GM19328 (cell line): Measurements from ENCODE around the gene POLR1B.
"Not testable (repeated sequence)": the region's sequence is repeated elsewhere in the genome, so short reads cannot be mapped to it uniquely, and the experiment has no call there.

Source experiments
- ATAC-seq: cut with Tn5 transposase; IDR thresholded peaks from one replicate; pipeline ENCODE4 v1.9.1; 2021; ENCODE audit warnings: mild to moderate bottlenecking, moderate library complexity; ENCODE audit not compliant: unreplicated experiment

POLR1B gene

DNA sequence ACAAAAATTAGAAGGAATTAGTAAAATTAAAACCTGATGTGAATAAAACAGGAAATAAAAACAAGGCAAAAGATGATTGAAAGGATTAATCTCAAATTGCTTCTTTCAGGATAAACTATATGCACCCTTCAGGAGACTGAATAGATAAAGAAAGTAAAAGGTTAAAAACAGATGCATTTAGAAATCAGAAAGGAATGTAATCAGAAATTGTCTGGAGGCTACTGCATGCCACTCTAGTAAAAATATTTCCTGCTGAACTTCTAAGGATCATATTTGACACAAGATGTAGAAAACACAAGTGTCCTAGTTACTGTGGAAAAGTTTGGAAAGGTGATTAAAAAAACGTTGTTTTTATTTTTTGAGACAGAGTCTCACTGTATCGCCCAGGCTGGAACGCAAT, 58.4 kb downstream of the POLR1B start:
- no peak for ATAC-seq

DNA sequence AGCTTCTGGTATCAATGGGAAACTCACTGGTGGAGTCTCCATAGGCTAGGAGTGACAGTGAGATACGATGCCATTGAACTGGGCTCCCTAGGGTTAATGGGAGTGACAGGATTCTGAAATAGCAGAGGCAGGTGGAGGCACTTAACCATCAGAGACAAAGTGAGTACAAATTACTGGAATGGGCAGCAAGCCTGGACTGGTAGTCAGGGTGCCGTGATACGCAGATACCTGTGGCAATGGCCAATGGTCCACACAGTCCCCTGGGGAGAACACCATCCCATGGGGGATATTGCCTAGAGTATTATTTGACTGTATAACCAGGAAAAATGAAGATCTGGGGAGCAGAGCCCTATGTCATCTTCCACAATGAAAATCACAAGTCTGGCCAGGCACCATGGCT, 59.5 kb downstream of the POLR1B start:
- no peak for ATAC-seq

- no peak for ATAC-seq
Observed at GRCh38 chr2:112602917-112603316, 60.7 kb downstream of the POLR1B start.

- no peak for ATAC-seq
Observed at GRCh38 chr2:112603731-112604130, 61.5 kb downstream of the POLR1B start.

DNA sequence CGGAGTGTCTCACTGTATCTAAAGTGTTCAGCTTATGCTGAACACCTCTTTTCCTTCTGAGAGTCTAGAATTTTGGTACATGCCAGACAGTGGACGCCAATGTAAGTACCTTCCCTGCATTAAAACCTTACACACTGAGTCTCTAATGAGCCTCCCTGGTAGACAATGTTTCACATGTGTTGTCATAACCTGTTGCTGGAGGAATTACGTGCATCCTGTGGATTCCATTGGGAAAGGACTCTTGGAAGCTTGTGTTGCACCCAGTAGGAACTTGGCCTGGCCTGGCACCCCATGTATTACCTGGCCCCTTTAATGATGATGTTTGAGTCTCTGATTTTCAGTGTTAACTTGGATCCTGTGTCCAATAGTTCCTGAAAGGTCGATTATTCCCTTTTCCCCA, 62.7 kb downstream of the POLR1B start:
- no peak for ATAC-seq

DNA sequence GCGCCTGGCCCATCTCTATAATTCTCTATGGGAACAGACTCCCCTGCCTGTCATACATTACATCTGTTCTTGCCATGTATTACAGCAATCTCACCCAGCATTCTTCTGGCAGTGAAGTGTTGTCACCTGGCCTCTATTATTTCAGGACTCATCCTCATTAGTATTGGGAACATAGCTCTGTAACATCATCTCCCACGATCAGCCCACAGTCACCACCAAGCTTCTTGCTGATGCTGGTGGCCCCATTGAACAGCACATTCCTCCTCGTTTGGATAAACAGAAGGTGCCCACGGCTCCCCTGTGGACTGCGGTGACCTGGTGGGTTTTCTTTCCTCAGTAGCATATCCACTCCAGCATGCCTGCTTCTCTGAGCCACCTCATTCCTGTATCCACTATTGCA, 63.7 kb downstream of the POLR1B start:
- ATAC-seq: no peak

DNA sequence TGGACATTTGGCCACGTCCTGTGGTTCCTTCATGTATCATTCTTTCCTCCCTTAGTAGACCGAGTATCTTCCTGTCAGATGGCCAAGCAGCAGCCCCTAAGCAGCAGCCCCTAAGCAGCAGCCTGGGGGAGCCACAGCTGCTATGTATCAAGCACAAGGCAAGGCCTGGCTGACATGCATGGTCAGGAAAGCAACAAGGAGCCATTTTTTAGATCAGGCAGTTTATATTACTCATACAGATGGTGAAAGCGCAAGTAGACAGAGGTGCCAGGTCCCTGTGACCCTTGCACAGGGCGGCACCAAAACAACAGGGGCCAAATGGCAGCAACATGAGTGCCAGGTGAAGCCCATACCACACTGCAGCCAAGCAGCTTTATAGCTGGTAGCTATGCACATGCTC, 64.3 kb downstream of the POLR1B start:
- ATAC-seq: no peak

DNA sequence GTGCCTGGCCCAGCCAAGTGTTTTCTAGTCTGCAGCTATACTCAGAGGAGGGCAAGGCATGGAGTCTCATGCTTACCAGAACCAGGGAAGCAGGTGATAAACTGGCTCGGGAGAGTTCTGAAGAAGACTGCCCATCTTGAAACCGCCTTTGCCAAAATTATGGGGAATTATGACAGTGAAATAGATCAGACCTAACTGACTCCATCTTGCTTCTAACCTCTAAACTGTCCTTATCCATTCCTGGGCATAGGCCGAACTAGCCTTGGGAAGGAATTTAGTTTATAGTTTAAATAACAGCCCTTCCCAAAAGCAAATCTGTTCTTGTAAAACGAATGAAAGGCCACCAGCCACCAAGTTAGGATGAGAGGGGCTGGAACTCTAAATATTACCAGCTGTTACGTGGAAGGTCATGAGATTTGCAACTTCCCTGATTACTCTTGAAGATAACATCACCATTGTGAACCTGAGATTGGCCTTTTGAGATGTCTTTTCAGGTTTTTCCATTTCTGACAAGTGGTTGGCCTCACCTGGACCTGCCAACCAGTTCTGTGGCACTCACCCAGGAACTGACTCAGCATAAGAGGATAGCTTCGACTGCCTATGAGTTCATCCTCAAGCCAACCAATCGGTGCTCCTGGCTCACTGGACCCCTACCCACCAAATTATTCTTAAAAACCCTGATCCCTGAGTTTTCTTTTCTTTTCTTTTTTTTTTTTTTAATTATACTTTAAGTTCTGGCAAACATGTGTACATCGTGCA, 65.6 kb downstream of the POLR1B start:
- no peak for ATAC-seq

DNA sequence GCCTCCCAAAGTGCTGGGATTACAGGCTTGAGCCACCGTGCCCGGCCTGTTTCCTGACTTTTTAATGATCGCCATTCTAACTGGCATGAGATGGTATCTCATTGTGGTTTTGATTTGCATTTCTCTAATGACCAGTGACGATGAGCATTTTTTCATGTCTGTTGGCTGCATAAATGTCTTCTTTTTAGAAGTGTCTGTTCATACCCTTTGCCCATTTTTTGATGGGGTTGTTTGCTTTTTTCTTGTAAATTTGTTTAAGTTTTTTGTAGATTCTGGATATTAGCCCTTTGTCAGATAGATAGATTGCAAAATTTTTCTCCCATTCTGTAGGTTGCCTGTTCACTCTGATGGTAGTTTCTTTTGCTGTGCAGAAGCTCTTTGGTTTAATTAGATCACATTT, 67.1 kb downstream of the POLR1B start:
- not testable (repeated sequence) for ATAC-seq

DNA sequence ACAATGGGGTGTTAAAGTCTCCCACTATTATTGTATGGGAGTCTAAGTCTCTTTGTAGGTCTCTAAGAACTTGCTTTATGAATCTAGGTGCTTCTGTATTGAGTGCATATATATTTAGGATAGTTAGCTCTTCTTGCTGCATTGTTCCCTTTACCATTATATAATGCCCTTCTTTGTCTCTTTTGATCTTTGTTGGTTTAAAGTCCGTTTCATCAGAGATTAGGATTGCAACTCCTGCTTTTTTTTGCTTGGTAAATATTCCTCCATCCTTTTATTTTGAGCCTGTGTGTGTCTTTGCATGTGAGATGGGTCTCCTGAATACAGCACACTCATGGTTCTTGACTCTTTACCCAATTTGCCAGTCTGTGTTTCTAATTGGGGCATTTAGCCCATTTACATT, 70.0 kb downstream of the POLR1B start:
- ATAC-seq: not testable (repeated sequence)

- ATAC-seq: no peak
Observed at GRCh38 chr2:112614201-112614840, 72.1 kb downstream of the POLR1B start.

DNA sequence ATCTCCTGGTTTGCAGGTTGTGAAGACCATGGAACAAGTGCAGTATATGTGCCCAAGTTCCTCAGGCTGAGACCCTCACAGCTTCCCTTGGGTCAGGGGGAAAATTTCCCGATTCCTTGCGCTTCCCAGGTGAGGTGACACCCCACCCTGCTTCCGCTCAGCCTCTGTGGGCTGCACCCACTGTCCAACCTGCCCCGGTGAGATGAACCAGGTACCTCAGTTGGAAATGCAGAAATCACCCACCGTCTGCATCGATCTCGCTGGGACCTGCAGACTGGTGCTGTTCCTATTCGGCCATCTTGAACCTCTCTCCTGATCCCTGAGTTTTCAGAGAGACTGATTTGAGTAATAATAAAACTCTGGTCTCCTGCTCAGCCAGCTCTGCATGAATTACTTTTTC, 72.8 kb downstream of the POLR1B start:
- no peak for ATAC-seq

GRCh38 chr2:112615798-112616197, 73.5 kb downstream of the POLR1B start:
- ATAC-seq: not testable (repeated sequence)

DNA sequence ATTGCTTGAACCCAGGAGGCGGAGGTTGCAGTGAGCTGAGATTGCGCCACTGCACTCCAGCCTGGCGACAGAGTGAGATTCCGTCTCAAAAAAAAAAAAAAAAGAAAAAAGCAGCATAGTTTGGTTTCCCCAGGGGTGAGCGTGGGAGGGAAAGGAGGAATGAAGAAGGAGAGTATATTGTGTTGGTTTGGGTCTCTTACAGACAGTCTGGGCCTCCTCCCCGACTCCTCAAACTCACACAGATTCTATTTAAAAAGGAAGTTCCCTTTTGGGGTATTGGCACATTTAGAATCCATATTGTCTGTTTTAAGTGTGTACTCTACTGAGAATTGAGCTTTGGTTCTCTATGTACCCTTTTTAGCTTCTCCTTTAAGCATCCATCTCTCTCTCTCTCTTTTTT, 76.1 kb downstream of the POLR1B start:
- ATAC-seq: no peak

- no peak for ATAC-seq
Observed at GRCh38 chr2:112621790-112622527, 79.7 kb downstream of the POLR1B start.

- ATAC-seq: no peak
Observed at GRCh38 chr2:112622528-112622849, 80.2 kb downstream of the POLR1B start.

DNA sequence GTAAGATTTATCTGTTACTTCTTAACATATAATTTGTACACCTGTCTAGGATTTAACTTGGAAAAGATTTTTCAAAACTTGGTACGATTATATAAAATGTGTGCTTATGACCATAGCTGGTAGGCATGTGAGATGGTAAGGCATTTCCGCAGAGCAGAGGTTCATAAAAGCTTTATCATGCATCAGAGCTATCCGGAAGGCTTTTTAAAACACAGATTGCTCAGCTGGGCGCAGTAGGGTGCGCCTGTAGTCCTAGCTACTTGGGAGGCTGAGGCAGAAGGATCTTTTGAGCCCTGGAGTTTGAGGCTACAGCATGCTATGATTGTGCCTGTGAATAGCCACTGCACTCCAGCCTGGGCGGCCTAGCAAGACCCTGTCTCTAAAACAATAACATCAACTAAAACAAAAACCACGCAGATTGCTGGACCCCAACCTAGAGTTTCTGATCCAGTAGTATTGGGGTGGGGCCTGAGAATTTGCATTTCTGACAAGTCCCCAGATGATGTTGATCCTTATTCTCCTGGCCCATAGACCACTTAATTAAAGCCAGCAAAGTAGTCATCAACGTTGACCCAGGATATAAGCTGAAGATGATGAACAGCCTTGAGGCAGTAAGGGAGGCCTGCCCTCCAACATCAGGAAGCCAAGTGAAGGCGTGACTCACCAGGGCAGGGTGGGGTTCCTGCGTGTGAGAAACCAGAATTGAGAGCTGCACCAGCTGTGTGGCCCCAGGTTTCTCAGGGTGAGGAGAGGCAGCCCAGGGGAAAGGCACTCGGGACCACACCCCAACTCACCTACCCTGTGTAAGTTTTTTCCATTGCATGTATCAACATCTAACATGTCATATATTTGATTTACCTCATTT, 81.9 kb downstream of the POLR1B start:
- no peak for ATAC-seq

GRCh38 chr2:112625474-112626114, 83.3 kb downstream of the POLR1B start:
- ATAC-seq: no peak

GRCh38 chr2:112626604-112627059, 84.4 kb downstream of the POLR1B start:
- ATAC-seq: no peak
